Mucosa of stomach (tissue), 1 donor: ENCODE data around the gene TBC1D28.
"Not testable (repeated sequence)": the region's sequence is repeated elsewhere in the genome, so short reads cannot be mapped to it uniquely, and the experiment has no call there.

Experiments used
- H3K27me3 ChIP-seq: one replicate; pipeline ENCODE4 v1.7.0; 2013; ENCODE audit warnings: mild to moderate bottlenecking, low read length; ENCODE audit not compliant: control insufficient read depth, insufficient read depth
- H3K36me3 ChIP-seq: one replicate; pipeline ENCODE4 v1.7.0; 2013; ENCODE audit warnings: low read length; ENCODE audit not compliant: control insufficient read depth, insufficient read depth
- H3K4me1 ChIP-seq: one replicate; pipeline ENCODE4 v1.7.0; 2013; ENCODE audit warnings: mild to moderate bottlenecking, low read length; ENCODE audit not compliant: control insufficient read depth, insufficient read depth
- H3K4me3 ChIP-seq: one replicate; pipeline ENCODE4 v1.7.0; 2013; ENCODE audit warnings: low read length
- H3K9ac ChIP-seq: one replicate; pipeline ENCODE4 v1.7.0; 2013; ENCODE audit warnings: mild to moderate bottlenecking, low read length, moderate library complexity
- H3K9me3 ChIP-seq: one replicate; pipeline ENCODE4 v1.7.0; 2013; ENCODE audit warnings: mild to moderate bottlenecking, low read length, moderate library complexity; ENCODE audit not compliant: control insufficient read depth
- donor health status: Pancreatic carcinoma.

The TBC1D28 gene

DNA sequence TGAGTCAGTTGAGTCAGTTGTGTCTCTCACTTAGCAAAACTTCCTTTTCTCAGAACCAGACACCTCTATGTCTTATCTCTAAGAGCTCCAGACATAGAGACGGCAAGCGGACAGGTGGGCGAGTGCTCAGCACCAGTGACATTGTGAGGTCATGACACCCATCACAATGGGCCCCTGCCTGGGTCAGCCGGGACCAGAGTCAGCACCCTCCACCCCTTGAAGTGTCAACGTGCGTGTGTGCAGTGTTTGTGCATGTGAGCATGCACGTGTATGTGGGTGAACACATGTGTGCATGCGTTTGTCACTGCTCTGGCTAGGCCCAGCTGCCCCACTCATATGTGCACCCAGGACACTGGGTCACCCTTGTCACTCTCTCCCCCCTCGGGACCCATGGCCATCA lies at the start of gene TBC1D28:
Gene TBC1D28, minus strand, starts transcription at position 101 of the 400 bp plus-strand sequence. CDS start 3,039 bp downstream, outside the sequence.
- H3K4me1 ChIP-seq, H3K27me3 ChIP-seq, H3K36me3 ChIP-seq: not testable (repeated sequence)

DNA sequence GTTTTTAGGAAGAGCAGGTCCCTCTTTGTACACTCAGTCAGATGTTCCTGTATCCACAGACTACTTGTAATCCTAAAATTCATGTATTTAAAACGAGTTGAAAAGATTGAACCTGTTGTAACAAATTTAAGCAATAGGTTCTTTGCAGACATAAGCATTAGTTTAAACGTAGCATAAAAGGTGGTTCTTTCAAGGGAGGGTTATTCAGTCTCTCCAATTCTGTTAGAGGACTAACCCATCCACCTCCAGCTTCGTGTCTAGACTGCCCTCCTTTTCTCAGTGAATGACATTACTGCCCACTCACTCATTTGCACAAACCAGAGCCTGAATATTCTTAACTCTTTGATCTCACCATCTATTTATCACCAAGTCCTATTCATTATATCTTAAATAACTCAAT lies 38.5 kb upstream of the TBC1D28 start:
- not testable (repeated sequence) for H3K9me3 ChIP-seq, H3K4me3 ChIP-seq, H3K9ac ChIP-seq, H3K4me1 ChIP-seq, H3K36me3 ChIP-seq, H3K27me3 ChIP-seq

More for the DNA sequence above, at the start of gene TBC1D28:
- H3K4me3 ChIP-seq, H3K9me3 ChIP-seq, H3K9ac ChIP-seq: not testable (repeated sequence)

DNA sequence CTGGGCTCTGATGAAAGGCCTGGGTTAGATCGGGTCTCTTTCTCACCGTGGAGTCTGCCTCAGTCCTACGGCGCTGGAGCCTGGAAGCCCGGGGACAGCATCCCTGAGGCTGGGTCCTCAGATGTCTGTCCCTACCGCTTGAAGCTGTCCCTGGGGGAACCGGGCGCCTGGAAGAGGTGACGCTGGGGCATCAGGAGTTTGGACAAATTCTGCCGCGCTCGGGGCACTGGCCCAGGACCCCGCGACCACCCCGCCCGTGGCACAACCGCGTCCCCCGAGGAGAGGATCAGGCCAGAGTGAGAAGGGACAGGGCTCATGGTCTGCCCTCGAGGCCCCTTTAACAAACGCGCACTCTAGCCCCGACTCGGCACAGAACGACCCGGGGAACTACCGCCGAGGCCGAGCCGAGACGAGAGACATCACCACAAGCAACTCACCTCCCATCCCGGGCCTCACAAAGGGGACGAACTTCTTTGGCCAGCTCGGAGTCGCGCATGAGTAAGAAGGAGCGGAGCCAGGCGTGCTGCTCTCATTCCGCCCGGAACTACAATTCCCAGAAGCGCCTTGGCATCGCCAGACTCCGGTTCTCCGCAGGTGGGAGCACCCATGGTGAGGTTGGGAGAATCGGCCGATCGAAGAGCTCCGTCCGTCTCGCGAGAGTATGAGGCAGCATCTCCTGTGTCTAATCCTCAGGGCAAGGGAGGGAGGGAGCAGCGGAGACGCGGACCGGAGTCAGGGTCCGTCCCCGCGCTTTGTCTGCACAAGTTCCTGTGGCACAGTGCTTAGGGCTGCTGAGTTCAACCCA lies 37.8 kb upstream of the TBC1D28 start, which contains the start of gene FOXO3B:
Gene FOXO3B, minus strand, starts transcription at position 548 of the 805 bp plus-strand sequence. CDS start 663 bp downstream, outside the sequence.
- H3K36me3 ChIP-seq, H3K4me1 ChIP-seq, H3K9me3 ChIP-seq, H3K27me3 ChIP-seq, H3K4me3 ChIP-seq: not testable (repeated sequence)
- peak within 1 kb of the TSS; percentile 53 for H3K9ac ChIP-seq

DNA sequence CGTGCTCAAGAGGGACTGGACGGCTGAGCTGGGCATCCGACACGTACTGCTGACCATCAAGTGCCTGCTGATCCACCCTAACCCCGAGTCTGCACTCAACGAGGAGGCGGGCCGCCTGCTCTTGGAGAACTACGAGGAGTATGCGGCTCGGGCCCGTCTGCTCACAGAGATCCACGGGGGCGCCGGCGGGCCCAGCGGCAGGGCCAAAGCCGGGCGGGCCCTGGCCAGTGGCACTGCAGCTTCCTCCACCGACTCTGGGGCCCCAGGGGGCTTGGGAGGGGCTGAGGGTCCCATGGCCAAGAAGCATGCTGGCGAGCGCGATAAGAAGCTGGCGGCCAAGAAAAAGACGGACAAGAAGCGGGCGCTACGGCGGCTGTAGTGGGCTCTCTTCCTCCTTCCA lies 33.2 kb upstream of the TBC1D28 start:
- H3K27me3 ChIP-seq, H3K36me3 ChIP-seq, H3K9me3 ChIP-seq, H3K4me1 ChIP-seq, H3K4me3 ChIP-seq, H3K9ac ChIP-seq: not testable (repeated sequence)

DNA sequence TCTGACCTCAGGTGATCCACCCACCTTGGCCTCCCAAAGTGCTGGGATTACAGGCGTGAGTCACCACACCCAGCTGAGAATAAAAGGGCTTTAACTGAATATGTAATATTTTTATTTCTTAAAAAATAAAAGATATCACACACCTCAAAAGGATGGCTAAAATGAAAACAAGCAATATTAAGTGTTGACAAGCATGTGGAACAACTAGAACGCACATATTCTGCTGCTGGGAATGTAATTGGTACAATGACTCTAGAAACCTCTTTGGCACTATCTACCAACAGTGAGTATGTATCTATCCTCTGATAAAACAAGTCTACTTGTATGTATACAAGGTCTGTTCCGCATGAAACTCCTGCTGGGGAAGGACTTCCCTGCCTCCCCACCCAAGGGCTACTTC lies 32.7 kb upstream of the TBC1D28 start:
- H3K36me3 ChIP-seq, H3K9ac ChIP-seq, H3K9me3 ChIP-seq, H3K4me1 ChIP-seq, H3K27me3 ChIP-seq, H3K4me3 ChIP-seq: not testable (repeated sequence)

DNA sequence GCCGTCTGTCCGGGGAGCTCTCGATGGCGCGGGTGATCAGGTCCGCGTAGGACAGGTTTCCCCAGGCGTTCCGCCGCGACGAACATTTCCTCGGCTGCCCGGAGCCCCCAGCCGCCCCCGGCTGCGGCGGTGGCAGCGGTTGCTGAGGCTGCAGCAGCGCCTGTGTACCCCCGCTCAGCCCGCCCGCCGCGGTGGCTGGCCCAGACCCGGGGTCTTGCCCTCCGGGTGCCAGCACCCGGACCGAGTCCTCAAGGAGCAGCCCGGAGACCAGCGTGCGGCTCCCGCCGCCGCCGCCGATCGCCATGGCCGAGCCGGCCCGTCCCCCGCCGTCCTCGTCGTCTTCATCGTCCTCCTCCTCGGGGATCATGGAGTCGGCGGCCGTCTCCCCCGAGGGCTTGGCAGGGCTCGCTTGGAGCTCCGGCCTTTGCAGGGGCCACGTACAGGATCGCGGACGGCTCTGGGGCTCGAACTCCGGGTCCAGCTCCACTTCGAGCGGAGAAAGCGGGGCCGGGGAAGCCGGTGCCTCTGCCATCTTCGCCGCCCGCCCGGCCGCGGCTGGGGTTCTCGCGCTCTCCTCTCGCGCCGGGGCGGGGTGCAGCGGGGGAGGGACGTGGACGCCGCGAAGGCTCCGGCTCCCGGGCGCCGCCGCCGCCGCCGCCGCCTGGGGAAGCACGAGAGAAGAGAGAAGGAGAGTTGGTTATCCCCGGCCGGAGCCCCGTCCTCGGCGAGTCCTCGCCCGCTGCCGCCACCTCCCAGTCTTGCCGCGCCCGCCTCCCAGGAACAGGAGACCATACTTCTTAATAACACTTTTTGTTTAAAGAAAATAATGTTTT lies 28.4 kb upstream of the TBC1D28 start:
- not testable (repeated sequence) for H3K9me3 ChIP-seq, H3K9ac ChIP-seq, H3K36me3 ChIP-seq, H3K4me1 ChIP-seq, H3K4me3 ChIP-seq, H3K27me3 ChIP-seq

DNA sequence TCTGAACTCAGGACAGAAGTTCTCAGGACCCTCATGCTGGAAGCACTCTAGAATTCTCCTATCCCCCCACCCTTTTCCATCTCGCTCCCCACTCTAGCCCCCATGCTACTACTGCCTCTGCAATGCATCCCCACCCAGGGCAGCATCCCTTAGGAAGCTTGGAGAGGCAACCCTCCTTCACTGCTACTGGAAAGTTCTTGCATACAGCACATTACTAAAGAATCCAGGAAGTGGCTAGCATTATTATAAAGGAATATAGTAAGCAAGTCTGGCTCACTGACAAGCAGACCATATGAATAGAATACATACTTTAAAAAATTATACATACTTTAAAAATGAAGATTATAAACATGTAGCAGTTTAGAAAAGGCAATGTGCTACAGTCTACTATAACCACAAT lies 24.4 kb upstream of the TBC1D28 start:
- not testable (repeated sequence) for H3K4me3 ChIP-seq, H3K9ac ChIP-seq, H3K36me3 ChIP-seq, H3K4me1 ChIP-seq, H3K27me3 ChIP-seq, H3K9me3 ChIP-seq

DNA sequence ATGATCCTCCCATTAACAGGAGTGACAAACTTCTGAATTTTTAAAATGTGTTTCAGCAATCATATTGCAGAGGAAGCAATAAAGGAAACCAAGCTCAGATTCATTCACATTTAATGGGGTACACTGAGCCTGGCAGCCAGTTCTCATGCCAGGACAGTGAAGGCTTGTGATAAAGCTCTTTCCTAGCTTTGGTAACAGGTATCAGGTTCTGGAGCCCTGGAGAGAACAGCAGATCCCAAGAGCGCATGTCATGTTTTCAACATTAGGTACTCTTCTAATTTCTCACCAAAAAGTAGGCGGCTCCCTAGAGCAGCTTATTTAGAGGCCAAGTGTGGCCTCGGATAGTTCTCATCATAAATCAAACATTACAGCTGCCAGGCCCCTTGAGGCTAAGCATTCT lies 23.3 kb upstream of the TBC1D28 start:
- not testable (repeated sequence) for H3K9me3 ChIP-seq, H3K4me1 ChIP-seq, H3K36me3 ChIP-seq, H3K4me3 ChIP-seq, H3K27me3 ChIP-seq, H3K9ac ChIP-seq

DNA sequence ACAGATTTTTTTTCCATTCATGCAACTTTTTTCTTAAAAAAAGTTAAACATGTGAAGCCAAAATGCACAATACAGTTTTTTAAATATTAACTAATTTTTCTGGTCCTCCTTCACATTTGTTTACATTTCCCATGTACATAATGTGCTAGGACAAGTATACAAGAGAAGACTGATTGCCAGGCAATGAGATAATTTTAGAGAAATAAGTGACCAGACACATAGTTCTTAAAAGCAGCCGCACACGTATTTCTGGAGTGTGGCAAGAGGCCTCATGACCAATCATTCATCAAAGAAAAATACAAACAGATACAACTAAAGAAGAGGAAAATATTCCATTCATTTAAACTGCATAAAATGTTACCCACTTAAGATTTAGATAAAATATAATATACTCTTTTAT lies 22.1 kb upstream of the TBC1D28 start:
- not testable (repeated sequence) for H3K9me3 ChIP-seq, H3K4me1 ChIP-seq, H3K4me3 ChIP-seq, H3K27me3 ChIP-seq, H3K9ac ChIP-seq, H3K36me3 ChIP-seq

DNA sequence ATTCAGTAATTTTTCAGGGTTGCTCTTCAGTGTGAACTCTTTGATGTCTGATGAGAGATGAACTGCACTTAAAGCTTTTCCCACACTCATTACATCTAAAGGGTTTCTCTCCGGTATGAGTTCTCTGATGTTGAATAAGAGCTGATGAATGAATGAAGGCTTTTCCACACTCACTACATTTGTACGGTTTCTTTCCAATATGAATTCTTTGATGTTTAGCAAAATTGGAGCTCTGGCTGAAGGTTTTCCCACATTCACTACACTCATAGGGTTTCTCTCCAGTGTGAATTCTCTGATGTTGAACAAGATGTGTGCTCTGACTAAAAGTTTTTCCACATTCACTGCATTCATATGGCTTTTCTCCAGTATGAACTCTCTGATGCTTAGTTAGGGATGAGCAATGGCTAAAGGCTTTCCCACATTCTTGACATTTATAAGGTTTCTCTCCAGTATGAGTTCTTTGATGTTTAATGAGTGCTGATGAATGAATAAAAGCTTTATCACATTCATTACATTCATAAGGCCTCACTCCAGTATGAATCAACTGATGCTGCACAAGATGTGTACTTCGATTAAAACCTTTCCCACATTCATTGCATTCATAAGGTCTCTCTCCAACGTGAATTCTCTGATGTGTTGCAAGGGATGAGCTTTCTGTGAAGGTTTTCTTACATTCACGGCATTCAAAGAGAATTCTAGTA lies 17.9 kb upstream of the TBC1D28 start:
- not testable (repeated sequence) for H3K9ac ChIP-seq

DNA sequence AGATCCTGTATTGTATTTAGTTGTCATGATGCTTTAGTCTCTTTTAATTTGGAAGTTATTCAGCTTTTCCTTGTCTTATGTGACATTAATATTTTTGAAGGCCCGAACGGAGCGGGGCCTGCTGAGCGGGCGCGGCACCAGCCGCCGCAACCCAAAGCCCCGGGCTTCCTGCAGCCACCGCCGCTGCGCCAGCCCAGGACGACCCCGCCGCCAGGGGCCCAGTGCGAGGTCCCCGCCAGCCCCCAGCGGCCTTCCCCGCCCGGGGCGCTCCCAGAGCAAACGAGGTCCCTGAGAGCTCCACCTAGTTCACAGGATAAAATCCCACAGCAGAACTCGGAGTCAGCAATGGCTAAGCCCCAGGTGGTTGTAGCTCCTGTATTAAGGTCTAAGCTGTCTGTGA lies 5.9 kb upstream of the TBC1D28 start:
- H3K27me3 ChIP-seq, H3K9me3 ChIP-seq, H3K4me1 ChIP-seq: not testable (repeated sequence)

More for the DNA sequence above, 17.9 kb upstream of the TBC1D28 start:
- not testable (repeated sequence) for H3K9me3 ChIP-seq, H3K4me3 ChIP-seq, H3K4me1 ChIP-seq, H3K36me3 ChIP-seq, H3K27me3 ChIP-seq

DNA sequence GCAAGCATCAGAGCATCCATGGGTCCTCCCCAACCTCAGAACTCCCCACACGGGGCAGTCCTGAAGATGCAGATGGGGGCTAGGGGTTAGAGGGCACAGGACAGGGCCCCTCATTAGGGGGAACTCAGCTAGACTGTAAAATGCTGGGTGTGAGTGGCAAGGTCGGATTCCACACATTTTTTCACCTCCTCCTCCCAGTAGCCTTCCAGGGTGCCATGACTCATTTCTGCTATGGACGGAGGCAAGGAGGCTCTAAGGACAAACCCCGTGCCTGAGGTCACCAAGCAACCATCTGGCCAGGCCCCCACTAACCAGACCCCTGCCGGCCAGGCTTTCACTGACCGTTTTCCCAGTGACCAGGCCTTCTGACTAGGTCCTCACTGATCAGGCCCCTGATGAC lies 1.1 kb downstream of the TBC1D28 start:
- H3K27me3 ChIP-seq, H3K9me3 ChIP-seq, H3K4me3 ChIP-seq, H3K9ac ChIP-seq, H3K36me3 ChIP-seq, H3K4me1 ChIP-seq: not testable (repeated sequence)

More for the DNA sequence above, 5.9 kb upstream of the TBC1D28 start:
- not testable (repeated sequence) for H3K36me3 ChIP-seq, H3K4me3 ChIP-seq, H3K9ac ChIP-seq
